ENCODE measurements around the gene FOLR2. TPM values are rescaled to one million over a fixed set of nuclear protein-coding genes. Genes with fewer than 3 reads are reported as not detected.

FOLR2 gene
- total and polyA plus RNA-seq, 4 donors: 9.4 to 31.5 (median 16.7) TPM

DNA sequence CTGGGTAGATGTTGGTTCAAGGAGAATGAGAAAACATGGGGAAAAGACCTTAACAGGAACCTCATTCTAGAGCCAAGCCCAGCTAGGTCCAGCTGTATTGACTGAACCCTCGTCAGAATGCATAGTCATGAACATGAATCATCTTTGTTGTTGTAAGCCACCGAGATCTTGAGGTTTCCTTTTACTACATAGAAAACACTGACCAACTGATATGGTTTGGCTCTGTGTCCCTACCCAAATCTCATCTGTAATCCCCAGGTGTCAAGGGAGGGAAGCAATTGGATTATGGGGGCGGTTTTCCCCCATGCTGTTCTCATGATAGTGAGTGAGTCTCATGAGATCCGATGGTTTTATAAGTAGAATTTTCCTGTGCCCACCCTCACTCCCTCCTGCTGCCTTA is 46.8 kb downstream of the FOLR2 start:
- Histone ChIP-seq H3K27ac (ENCODE audit: low read depth in 1 of 2, low read length in 2 of 2) (no peak overlapping the region), H3K4me1 (ENCODE audit: control insufficient read depth in 4 of 4, insufficient read depth in 4 of 4, low read length in 3 of 4) (no peaks in the 10 kb centered on the region), H3K9ac (ENCODE audit: low read depth in 1 of 2, low read length in 2 of 2) (no peak overlapping the region), H3K27me3 (ENCODE audit: control insufficient read depth in 4 of 4, insufficient read depth in 4 of 4, low read length in 3 of 4) (no peaks in the 10 kb centered on the region), H3K9me3 (ENCODE audit: control insufficient read depth in 4 of 4, low read length in 3 of 4) (no peaks in the 10 kb centered on the region), H3K4me3 (ENCODE audit: low read depth in 1 of 3, low read length in 3 of 3) (no peak overlapping the region), H3K36me3 (ENCODE audit: control insufficient read depth in 4 of 4, insufficient read depth in 3 of 4, low read depth in 1 of 4, low read length in 3 of 4) (no peaks in the 10 kb centered on the region)
- TF ChIP-seq REST (IDR thresholded peaks at IDR 0.05) (no peak), SP1 (IDR thresholded peaks at IDR 0.05) (no peak), HNF4G (IDR thresholded peaks at IDR 0.05) (no peak), NR2F2 (IDR thresholded peaks at IDR 0.05) (no peak), ATF3 (IDR thresholded peaks at IDR 0.05) (no peak), GABPA (IDR thresholded peaks at IDR 0.05 in 1 of 2, conservative IDR thresholded peaks at IDR 0.05 in 1 of 2) (no peak), HNF4A (conservative IDR thresholded peaks at IDR 0.05) (no peak), YY1 (IDR thresholded peaks at IDR 0.05) (no peak), EGR1 (IDR thresholded peaks at IDR 0.05; ENCODE audit: low read depth in 2 of 2) (no peak), RAD21 (IDR thresholded peaks at IDR 0.05) (no peak), JUND (IDR thresholded peaks at IDR 0.05) (no peak), MAX (IDR thresholded peaks at IDR 0.05) (no peak), FOXA2 (IDR thresholded peaks at IDR 0.05) (no peak), TAF1 (conservative IDR thresholded peaks at IDR 0.05) (no peak), FOXA1 (IDR thresholded peaks at IDR 0.05) (no peak), RXRA (IDR thresholded peaks at IDR 0.05) (no peak)
- TF ChIP-seq, protein P1, sequence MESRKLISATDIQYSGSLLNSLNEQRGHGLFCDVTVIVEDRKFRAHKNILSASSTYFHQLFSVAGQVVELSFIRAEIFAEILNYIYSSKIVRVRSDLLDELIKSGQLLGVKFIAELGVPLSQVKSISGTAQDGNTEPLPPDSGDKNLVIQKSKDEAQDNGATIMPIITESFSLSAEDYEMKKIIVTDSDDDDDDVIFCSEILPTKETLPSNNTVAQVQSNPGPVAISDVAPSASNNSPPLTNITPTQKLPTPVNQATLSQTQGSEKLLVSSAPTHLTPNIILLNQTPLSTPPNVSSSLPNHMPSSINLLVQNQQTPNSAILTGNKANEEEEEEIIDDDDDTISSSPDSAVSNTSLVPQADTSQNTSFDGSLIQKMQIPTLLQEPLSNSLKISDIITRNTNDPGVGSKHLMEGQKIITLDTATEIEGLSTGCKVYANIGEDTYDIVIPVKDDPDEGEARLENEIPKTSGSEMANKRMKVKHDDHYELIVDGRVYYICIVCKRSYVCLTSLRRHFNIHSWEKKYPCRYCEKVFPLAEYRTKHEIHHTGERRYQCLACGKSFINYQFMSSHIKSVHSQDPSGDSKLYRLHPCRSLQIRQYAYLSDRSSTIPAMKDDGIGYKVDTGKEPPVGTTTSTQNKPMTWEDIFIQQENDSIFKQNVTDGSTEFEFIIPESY (IDR thresholded peaks at IDR 0.05): no peak
- TF ChIP-seq, protein P2, sequence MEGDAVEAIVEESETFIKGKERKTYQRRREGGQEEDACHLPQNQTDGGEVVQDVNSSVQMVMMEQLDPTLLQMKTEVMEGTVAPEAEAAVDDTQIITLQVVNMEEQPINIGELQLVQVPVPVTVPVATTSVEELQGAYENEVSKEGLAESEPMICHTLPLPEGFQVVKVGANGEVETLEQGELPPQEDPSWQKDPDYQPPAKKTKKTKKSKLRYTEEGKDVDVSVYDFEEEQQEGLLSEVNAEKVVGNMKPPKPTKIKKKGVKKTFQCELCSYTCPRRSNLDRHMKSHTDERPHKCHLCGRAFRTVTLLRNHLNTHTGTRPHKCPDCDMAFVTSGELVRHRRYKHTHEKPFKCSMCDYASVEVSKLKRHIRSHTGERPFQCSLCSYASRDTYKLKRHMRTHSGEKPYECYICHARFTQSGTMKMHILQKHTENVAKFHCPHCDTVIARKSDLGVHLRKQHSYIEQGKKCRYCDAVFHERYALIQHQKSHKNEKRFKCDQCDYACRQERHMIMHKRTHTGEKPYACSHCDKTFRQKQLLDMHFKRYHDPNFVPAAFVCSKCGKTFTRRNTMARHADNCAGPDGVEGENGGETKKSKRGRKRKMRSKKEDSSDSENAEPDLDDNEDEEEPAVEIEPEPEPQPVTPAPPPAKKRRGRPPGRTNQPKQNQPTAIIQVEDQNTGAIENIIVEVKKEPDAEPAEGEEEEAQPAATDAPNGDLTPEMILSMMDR (IDR thresholded peaks at IDR 0.05; ENCODE audit: low read depth, low read length, missing input control): no peak
- no peak for DNase-seq (ENCODE audit: low spot score)
- 65% methylated on average over 4 of the region's 4 CpGs for WGBS
